GM12891 (cell line): ENCODE data around the gene DIP2C.

Experiments
- PAX5 ChIP-seq: IDR thresholded peaks from 2 replicates; pipeline ENCODE4 v1.6.1; 2011; ENCODE audit warnings: low read length, moderate library complexity, mild to moderate bottlenecking; ENCODE audit not compliant: insufficient read depth, severe bottlenecking
- POLR2A ChIP-seq: IDR thresholded peaks from 2 replicates; pipeline ENCODE4 v1.6.1; 2011; ENCODE audit warnings: low read depth, low read length, control low read depth
- SPI1 ChIP-seq: IDR thresholded peaks from 2 replicates; pipeline ENCODE4 v1.6.1; 2011; ENCODE audit warnings: low read depth, low read length, control low read depth

- TF ChIP-seq POLR2A, result no peak
- TF ChIP-seq SPI1, result no peak
- no peak for TF ChIP-seq PAX5
Measured at GRCh38 chr10:609262-609658, 80.2 kb downstream of the DIP2C start.
